ENCODE measurements around the gene FRG2.
"Not testable (repeated sequence)": the region's sequence is repeated elsewhere in the genome, so short reads cannot be mapped to it uniquely, and the experiment has no call there.

FRG2 gene

DNA sequence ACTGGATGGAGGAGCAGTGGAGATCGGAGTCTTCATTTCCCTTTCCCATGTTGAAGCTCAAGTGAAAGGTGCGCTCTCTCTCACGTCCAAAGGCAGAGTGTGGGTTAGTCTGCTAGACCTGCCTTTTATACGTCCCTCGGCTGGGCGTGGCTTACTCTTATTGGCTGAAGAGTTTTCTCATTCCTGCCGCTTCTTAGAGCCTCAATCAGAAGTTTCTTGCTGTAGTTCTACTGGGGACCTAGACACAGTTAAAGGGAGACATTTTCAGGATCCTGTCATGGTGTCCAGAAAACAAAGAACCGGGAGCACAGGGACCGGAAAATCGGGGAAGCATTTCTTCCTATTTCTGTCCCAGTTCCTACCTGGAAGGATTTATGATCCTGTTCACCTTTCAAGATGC, at the start of gene FRG2:
Gene FRG2, minus strand, starts transcription at position 101 of the 400 bp plus-strand sequence. Its CDS starts 52 bp downstream, at position 49.
- DNase-seq (ENCODE audit: low read depth) = not testable (repeated sequence)

DNA sequence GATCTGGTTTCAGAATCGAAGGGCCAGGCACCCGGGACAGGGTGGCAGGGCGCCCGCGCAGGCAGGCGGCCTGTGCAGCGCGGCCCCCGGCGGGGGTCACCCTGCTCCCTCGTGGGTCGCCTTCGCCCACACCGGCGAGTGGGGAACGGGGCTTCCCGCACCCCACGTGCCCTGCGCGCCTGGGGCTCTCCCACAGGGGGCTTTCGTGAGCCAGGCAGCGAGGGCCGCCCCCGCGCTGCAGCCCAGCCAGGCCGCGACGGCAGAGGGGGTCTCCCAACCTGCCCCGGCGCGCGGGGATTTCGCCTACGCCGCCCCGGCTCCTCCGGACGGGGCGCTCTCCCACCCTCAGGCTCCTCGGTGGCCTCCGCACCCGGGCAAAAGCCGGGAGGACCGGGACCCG, 41.3 kb upstream of the FRG2 start:
- DNase-seq (ENCODE audit: low read depth) = not testable (repeated sequence)

GRCh38 chr4:190064805-190065204, 37.7 kb upstream of the FRG2 start:
- DNase-seq (ENCODE audit: low read depth) = not testable (repeated sequence)

GRCh38 chr4:190064342-190064741, 37.3 kb upstream of the FRG2 start, which contains the start of gene DBET:
DBET (plus strand) TSS chr4:190064502.
- DNase-seq (ENCODE audit: low read depth) = not testable (repeated sequence)

GRCh38 chr4:190058997-190059396, 31.9 kb upstream of the FRG2 start:
- not testable (repeated sequence) for DNase-seq (ENCODE audit: low read depth)

- DNase-seq (ENCODE audit: low read depth) = not testable (repeated sequence)
These were observed 22.6 kb upstream of the FRG2 start for GRCh38 chr4:190049378-190050239.

DNA sequence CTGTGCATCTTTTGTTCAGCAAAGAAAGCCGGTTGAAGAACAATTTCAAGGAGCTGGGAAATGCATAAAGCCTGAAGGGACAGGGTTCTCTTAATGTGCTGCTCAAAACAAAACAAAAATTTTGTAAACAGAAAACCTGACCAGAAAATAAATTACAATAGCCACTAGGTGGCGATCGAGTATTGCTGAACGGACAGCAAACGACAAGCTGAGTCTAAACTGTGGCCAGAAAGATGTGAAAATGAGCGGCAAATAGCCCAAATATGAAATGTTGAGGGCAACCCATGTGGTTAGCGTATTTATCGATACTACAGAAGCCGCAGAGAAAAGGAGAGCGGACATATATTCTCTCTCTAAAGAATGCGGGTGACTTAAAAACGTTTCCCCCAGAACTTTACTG, 20.6 kb upstream of the FRG2 start:
- not testable (repeated sequence) for DNase-seq (ENCODE audit: low read depth)

DNA sequence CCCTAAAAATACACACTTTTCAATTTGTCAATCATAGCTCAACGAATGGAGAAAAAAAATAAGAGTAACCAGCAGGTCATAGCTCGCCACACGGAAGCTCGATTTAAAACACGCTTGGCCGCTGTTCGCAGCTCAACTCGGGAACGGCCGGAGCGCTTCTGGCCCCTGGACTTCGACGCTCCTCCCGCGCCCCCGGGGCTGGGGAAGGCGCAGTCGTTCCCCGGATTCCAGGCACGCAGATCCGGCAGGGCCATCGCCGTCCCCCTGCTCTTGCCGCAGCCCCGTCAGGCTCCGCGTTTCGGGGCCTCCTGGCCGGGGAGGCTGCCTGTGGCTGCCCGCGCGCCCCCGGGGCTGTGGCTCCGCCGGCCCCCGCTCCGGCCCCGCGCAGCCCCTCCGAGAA, 13.8 kb upstream of the FRG2 start:
- not testable (repeated sequence) for DNase-seq (ENCODE audit: low read depth)

DNA sequence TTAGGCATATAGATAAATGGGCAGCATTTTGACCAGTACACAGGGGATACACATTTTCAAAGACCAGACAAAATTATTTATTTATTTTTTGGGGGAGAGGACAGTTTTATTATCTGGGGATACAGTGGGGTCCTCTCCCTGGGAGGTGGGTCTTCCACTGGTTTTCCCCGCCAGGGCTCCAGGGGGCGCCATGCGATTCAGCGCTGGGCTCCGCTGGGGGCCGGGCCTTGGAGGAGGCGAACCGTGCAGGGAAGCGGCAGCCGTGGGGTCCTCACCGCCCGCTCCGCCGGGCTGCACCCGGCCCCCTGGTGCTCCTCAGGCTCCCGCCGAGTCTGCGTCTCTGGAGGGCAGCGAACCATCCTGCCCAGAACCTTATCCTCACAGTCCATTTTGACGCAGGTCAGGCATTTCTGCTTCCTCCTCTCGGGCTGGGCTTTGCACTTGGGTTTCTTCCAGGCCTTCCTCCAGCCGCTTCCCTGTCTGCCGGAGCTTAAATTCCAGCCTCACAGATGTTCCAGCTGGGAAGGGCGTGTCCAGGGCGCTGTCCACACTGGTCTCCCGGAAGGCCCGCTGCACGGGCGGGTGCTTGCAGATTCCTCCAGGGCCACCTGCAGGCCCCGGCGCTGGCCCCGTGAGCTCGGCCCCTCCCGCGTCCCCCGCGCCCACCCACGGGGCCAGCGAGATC, 10.8 kb upstream of the FRG2 start:
- not testable (repeated sequence) for DNase-seq (ENCODE audit: low read depth)

- DNase-seq (ENCODE audit: low read depth) = not testable (repeated sequence)
These were observed 4.2 kb upstream of the FRG2 start for GRCh38 chr4:190031264-190031663.

- not testable (repeated sequence) for DNase-seq (ENCODE audit: low read depth)
These were observed 4.3 kb downstream of the FRG2 start for GRCh38 chr4:190022614-190023281.

DNA sequence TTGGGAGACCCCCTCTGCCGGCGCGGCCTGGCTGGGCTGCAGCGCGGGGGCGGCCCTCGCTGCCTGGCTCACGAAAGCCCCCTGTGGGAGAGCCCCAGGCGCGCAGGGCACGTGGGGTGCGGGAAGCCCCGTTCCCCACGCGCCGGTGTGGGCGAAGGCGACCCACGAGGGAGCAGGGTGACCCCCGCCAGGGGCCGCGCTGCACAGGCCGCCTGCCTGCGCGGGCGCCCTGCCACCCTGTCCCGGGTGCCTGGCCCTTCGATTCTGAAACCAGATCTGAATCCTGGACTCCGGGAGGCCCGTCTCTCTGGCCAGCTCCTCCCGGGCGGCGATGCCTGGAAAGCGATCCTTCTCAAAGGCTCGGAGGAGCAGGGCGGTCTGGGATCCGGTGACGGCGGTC, 5.1 kb downstream of the FRG2 start:
- DNase-seq (ENCODE audit: low read depth) = not testable (repeated sequence)

DNA sequence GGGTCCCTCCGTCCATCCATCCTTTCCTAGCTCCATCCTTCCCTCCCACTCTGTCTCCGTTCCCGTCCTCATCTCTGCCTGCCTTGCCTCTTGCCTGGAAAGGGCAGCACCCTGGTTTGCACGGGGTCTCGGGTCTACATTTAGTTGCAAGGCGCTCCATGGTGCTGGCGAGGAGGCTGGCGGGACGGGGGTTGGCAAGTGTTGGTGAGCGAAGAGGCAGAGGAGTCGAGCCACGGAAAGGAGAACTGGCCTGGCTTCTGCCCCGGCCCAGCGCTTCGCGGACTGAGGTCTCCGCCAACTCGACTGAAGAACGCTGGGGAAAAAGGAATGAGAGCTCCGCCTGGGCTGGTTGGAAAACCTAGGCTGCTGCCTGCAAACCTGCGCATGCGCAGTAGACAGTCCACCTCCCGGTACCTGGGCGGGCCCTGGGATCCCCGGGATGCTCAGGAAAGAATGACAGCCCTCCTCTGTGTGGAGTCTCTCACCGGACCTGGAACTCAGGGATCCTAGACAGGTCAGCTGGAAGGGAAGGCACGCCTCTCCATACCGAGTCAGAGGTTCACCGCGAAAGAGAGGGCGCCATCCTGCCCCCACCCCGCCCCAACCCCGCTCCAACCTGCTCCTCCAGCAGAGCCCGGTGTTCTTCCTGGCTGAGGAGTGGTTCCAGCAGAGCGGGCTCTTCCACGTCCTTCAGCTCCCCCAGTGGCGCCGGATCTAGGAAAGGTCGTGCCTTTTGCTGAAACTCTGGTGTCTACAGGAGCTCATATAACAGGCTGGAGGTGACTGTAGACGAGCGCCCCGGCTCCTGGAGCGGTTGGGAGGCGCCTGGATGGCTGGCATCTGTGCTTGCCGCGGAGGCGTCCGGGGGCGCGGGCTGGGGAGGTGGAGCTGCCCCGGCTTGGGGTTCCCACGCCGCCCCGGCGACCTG, 6.0 kb downstream of the FRG2 start:
- DNase-seq (ENCODE audit: low read depth) = no peak

DNA sequence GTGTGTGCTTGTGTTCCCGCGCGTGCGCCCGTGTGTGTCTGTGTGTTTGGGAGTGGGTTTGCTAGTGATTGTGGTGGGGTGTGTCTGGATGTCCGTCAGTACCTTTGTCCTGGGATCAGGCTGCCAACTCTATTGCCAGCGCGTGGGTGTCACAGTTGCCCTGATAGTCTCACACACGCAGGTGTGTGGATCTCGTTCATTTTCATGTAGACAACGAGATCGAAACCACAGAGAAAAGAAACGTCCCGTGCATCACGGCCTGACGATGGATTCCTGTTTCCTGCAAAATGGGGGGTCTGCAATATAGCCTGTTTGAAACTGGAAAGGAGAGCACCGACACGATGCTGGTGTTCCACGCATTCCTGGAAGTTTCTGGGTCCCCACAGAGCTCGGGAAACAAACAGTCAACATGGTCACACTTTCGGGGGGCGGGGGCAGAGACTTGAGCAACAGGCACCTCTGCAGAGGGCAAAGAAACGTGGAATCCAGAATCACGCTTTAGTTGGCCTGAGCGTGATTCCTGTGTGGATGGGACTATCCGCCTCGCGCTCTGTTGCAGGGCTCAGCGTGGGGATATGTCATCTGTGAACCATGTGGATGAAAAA, 7.1 kb downstream of the FRG2 start:
- not testable (repeated sequence) for DNase-seq (ENCODE audit: low read depth)

- DNase-seq (ENCODE audit: low read depth) = no peak
These were observed 7.8 kb downstream of the FRG2 start for GRCh38 chr4:190019023-190019858.

- DNase-seq (ENCODE audit: low read depth) = no peak
These were observed 8.7 kb downstream of the FRG2 start for GRCh38 chr4:190018201-190018920.

GRCh38 chr4:190017357-190018200, 9.5 kb downstream of the FRG2 start:
- DNase-seq (ENCODE audit: low read depth) = no peak
